ENCODE results near the gene NEK1. TPM values are rescaled to one million over a fixed set of nuclear protein-coding genes. Genes with fewer than 3 reads are reported as not detected.

Gene NEK1
- total and polyA plus RNA-seq, 2 of the 4 experiments (the other 2 are of a cell fraction) = 3.3 to 3.9 TPM

DNA sequence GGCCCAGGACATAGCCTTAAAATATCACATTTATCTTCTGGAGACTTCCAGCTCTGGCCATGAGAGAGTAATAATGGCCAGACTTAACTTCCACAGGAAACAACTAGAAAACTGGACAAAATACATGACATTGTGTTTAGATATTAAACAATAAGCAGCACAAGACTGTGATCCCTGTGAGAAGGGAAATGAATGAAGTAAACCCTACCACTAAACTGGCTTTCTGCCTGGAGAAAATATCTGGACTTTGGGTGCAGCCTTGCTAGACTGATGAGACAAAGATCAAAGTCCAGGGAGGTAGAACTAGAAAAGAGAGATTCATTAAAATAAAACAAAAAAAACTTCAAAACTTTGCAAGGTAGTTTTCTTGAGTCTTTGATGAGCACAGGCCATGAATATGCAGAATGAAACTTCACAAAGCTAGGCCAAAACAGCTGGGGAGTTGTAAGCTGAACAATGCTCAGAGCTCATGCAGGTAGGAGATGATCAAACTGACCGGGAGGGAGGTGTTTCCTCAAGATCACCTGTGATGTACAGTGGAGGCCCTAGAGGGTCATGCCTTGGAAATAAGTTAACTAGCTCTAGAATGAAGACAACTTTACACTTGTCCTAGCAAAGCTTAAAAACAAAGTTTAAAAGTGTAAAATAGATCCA lies 194.6 kb downstream of the NEK1 start:
- Histone ChIP-seq H3K56ac (ENCODE audit: extremely low read depth, insufficient read depth, low read length) (no peak overlapping the region), H2BK15ac (ENCODE audit: low read depth, low read length) (no peak overlapping the region), H3K18ac (ENCODE audit: low read depth, low read length) (no peak overlapping the region), H3K9me3 (ENCODE audit: control insufficient read depth, insufficient read depth, low read length) (no peaks in the 10 kb centered on the region), H3K4me1 (ENCODE audit: control insufficient read depth, insufficient read depth, low read length) (no peaks in the 10 kb centered on the region), H4K5ac (ENCODE audit: low read depth, low read length) (no peak overlapping the region), H2AK9ac (replicated peaks; ENCODE audit: low read depth, low read length, poor library complexity) (no peak overlapping the region), H3K9ac (ENCODE audit: low read depth, low read length) (no peak overlapping the region), H2AFZ (replicated peaks; ENCODE audit: low read length, poor library complexity) (no peak overlapping the region), H3K4me3 (ENCODE audit: insufficient read depth, low read depth, low read length) (no peak overlapping the region), H3K27ac (ENCODE audit: insufficient read depth, low read length) (no peak overlapping the region), H4K20me1 (ENCODE audit: insufficient read depth, low read length) (no peaks in the 10 kb centered on the region), H2BK5ac (ENCODE audit: low read depth, low read length, poor library complexity, severe bottlenecking) (no peak overlapping the region), H3K14ac (replicated peaks; ENCODE audit: low read depth, low read length) (no peak overlapping the region), H3K9me1 (ENCODE audit: insufficient read depth, low read length) (no peaks in the 10 kb centered on the region), H2BK20ac (ENCODE audit: low read depth, low read length) (no peak overlapping the region), H3K79me1 (ENCODE audit: low read depth in 1 of 2, low read length in 2 of 2) (no peaks in the 10 kb centered on the region), H4K91ac (ENCODE audit: insufficient read depth, low read depth, low read length) (no peak overlapping the region), H3K4ac (ENCODE audit: low read depth, low read length) (no peak overlapping the region), H3K36me3 (ENCODE audit: control insufficient read depth, insufficient read depth, low read length) (no peaks in the 10 kb centered on the region), H3K23ac (ENCODE audit: low read depth, low read length) (no peak overlapping the region), H3K27me3 (ENCODE audit: control insufficient read depth, insufficient read depth, low read length) (no peaks in the 10 kb centered on the region), H2AK5ac (ENCODE audit: low read depth, low read length) (no peak overlapping the region), H2BK120ac (ENCODE audit: low read depth, low read length) (no peak overlapping the region), H3K4me2 (ENCODE audit: low read depth, low read length) (no peak overlapping the region), H4K8ac (ENCODE audit: low read depth in 2 of 2, low read length in 2 of 2) (no peak overlapping the region; a peak in 1 of 4 replicates)
- ChIA-PET POLR2A (ENCODE audit: unreplicated experiment) (interaction anchor here (0.6 kb wide), 1 partner anchor 1097 kb away, joined by 4 read pairs; no protein-coding TSS in a partner anchor), CTCF (no interaction called here)
- DNase-seq = no peak
- intact Hi-C loops (cut with micrococcal nuclease) = no loop called here
- dilution Hi-C loops (cut with HindIII; ENCODE audit: low sequenced_read_pairs, unreplicated experiment) = no loop called here
- no CpG with 5 or more reads among the region's 1 CpG for WGBS, 2 experiments (ENCODE audit: extremely low coverage in 2 of 2, insufficient read length in 1 of 2)
- in situ Hi-C loops (cut with MboI; ENCODE audit: low sequenced_read_pairs) = no loop called here
- ATAC-seq (ENCODE audit: low read depth) = no peak
- no peak for TF ChIP-seq SMC3 (IDR thresholded peaks at IDR 0.05; ENCODE audit: low read depth, low read length)
- no peak for TF ChIP-seq RCOR1 (IDR thresholded peaks at IDR 0.05; ENCODE audit: insufficient replicate concordance, low read length)
- TF ChIP-seq, protein P1, sequence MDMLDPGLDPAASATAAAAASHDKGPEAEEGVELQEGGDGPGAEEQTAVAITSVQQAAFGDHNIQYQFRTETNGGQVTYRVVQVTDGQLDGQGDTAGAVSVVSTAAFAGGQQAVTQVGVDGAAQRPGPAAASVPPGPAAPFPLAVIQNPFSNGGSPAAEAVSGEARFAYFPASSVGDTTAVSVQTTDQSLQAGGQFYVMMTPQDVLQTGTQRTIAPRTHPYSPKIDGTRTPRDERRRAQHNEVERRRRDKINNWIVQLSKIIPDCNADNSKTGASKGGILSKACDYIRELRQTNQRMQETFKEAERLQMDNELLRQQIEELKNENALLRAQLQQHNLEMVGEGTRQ (IDR thresholded peaks at IDR 0.05; ENCODE audit: low read depth, low read length) = no peak
- no peak for TF ChIP-seq RFX5 (IDR thresholded peaks at IDR 0.05; ENCODE audit: low read depth, low read length)
- TF ChIP-seq POLR2A (IDR thresholded peaks at IDR 0.05; ENCODE audit: low read depth, low read length) = no peak
- TF ChIP-seq BHLHE40 (IDR thresholded peaks at IDR 0.05; ENCODE audit: low read depth, low read length) = no peak
- no peak for TF ChIP-seq NFE2L2 (IDR thresholded peaks at IDR 0.05; ENCODE audit: low read depth, low read length)
- no peak for TF ChIP-seq CEBPB (IDR thresholded peaks at IDR 0.05; ENCODE audit: low read depth, low read length)
- TF ChIP-seq CHD1 (IDR thresholded peaks at IDR 0.05; ENCODE audit: low read depth, low read length) = no peak
- TF ChIP-seq, protein P2, sequence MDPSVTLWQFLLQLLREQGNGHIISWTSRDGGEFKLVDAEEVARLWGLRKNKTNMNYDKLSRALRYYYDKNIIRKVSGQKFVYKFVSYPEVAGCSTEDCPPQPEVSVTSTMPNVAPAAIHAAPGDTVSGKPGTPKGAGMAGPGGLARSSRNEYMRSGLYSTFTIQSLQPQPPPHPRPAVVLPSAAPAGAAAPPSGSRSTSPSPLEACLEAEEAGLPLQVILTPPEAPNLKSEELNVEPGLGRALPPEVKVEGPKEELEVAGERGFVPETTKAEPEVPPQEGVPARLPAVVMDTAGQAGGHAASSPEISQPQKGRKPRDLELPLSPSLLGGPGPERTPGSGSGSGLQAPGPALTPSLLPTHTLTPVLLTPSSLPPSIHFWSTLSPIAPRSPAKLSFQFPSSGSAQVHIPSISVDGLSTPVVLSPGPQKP (IDR thresholded peaks at IDR 0.05; ENCODE audit: borderline replicate concordance, low read depth, low read length) = no peak
- TF ChIP-seq MAFK (IDR thresholded peaks at IDR 0.05; ENCODE audit: low read depth, low read length) = no peak
- TF ChIP-seq FOS (IDR thresholded peaks at IDR 0.05; ENCODE audit: low read depth, low read length) = no peak
- no peak for TF ChIP-seq MAZ (IDR thresholded peaks at IDR 0.05; ENCODE audit: borderline replicate concordance, low read depth, low read length)
- TF ChIP-seq, protein P3, sequence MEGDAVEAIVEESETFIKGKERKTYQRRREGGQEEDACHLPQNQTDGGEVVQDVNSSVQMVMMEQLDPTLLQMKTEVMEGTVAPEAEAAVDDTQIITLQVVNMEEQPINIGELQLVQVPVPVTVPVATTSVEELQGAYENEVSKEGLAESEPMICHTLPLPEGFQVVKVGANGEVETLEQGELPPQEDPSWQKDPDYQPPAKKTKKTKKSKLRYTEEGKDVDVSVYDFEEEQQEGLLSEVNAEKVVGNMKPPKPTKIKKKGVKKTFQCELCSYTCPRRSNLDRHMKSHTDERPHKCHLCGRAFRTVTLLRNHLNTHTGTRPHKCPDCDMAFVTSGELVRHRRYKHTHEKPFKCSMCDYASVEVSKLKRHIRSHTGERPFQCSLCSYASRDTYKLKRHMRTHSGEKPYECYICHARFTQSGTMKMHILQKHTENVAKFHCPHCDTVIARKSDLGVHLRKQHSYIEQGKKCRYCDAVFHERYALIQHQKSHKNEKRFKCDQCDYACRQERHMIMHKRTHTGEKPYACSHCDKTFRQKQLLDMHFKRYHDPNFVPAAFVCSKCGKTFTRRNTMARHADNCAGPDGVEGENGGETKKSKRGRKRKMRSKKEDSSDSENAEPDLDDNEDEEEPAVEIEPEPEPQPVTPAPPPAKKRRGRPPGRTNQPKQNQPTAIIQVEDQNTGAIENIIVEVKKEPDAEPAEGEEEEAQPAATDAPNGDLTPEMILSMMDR (conservative IDR thresholded peaks at IDR 0.05; ENCODE audit: low read depth, low read length) = no peak
- no peak for TF ChIP-seq MXI1 (IDR thresholded peaks at IDR 0.05; ENCODE audit: borderline replicate concordance, low read depth, low read length)
- no peak for TF ChIP-seq RAD21 (IDR thresholded peaks at IDR 0.05; ENCODE audit: low read length)
- no TSS peak for BruUV-seq (replicated peaks)

All from IMR-90 (cell line).